Measurements from ENCODE around the gene SCRN2. TPM values are rescaled to one million over a fixed set of nuclear protein-coding genes. Genes with fewer than 3 reads are reported as not detected.
A peak's percentile ranks its signal among the peaks of the same experiment; 100 is the strongest.

SCRN2 gene
- total RNA-seq, 1 experiment from 2014 or later = 50.8 TPM

DNA sequence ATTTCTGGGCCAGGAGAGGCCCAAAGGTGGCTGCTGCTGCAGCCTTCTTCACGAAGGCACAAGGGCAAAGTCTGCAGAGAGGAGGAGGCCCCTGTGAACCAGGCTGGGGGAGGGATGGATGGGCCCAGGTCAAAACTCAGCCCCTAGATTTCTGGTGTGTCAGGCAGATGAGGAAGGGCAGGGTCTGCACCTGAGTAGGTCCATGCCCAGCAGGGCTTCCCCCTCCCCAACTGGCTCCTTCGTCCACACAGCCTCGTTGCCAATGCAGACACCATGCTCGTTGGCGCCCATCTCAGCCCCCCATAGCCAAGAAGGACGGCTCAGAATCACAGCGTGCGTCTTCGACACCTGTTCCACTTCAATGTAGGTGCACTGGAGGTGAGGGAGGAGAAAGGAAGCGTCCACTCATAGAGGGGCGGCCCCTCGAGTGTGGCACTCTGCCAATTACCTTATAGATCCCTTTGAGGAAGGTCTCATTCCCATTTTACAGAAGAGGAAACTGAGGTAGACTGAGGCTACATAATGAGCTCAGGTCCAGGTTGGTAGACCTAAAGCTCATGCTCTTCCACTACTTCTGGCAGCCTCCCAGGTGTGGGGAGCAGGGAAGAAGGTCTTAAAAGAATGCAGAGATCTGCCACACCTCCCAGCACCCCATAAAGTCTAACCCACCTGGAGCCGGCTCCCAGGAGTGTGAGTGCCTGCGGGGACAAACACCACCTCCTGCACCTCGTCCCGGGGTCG is 902 bp downstream of the SCRN2 start:
- no peak overlapping the region for H3K27ac Mint-ChIP-seq
- H3K36me3 Mint-ChIP-seq = no peaks in the 10 kb centered on the region; the same call in 1 of the 2 replicates
- ChIA-PET CTCF (interaction anchor here (0.6 to 19.3 kb wide), 28 partner anchors 9 to 180 kb away, joined by 3 to 1122 read pairs (median 10); partner anchors contain the start of genes CDK5RAP3, LRRC46, MRPL10 and OSBPL7), POLR2A (interaction anchor here (0.8 to 1.8 kb wide), 3 partner anchors 45 to 55 kb away, joined by 4 to 8 read pairs (median 6); partner anchors contain the start of gene SP2)
- ATAC-seq (no peak), DNase-seq (ENCODE audit: low spot score) (no peak)
- H3K4me1 Mint-ChIP-seq = peaks cover 38% of the 10 kb centered on the region
- H3K9me3 Mint-ChIP-seq = no peaks in the 10 kb centered on the region
- no peak for TF ChIP-seq ZNF219 (CRISPR knock-in tag; IDR thresholded peaks at IDR 0.05; ENCODE audit: borderline replicate concordance)
- TF ChIP-seq, protein P1, sequence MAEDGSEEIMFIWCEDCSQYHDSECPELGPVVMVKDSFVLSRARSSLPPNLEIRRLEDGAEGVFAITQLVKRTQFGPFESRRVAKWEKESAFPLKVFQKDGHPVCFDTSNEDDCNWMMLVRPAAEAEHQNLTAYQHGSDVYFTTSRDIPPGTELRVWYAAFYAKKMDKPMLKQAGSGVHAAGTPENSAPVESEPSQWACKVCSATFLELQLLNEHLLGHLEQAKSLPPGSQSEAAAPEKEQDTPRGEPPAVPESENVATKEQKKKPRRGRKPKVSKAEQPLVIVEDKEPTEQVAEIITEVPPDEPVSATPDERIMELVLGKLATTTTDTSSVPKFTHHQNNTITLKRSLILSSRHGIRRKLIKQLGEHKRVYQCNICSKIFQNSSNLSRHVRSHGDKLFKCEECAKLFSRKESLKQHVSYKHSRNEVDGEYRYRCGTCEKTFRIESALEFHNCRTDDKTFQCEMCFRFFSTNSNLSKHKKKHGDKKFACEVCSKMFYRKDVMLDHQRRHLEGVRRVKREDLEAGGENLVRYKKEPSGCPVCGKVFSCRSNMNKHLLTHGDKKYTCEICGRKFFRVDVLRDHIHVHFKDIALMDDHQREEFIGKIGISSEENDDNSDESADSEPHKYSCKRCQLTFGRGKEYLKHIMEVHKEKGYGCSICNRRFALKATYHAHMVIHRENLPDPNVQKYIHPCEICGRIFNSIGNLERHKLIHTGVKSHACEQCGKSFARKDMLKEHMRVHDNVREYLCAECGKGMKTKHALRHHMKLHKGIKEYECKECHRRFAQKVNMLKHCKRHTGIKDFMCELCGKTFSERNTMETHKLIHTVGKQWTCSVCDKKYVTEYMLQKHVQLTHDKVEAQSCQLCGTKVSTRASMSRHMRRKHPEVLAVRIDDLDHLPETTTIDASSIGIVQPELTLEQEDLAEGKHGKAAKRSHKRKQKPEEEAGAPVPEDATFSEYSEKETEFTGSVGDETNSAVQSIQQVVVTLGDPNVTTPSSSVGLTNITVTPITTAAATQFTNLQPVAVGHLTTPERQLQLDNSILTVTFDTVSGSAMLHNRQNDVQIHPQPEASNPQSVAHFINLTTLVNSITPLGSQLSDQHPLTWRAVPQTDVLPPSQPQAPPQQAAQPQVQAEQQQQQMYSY (CRISPR knock-in tag; IDR thresholded peaks at IDR 0.05) = no peak
- peak overlapping the region; percentile 95 for H3K4me3 Mint-ChIP-seq
- H3K27me3 Mint-ChIP-seq (ENCODE audit: low read depth) = peaks cover 11% of the 10 kb centered on the region

DNA sequence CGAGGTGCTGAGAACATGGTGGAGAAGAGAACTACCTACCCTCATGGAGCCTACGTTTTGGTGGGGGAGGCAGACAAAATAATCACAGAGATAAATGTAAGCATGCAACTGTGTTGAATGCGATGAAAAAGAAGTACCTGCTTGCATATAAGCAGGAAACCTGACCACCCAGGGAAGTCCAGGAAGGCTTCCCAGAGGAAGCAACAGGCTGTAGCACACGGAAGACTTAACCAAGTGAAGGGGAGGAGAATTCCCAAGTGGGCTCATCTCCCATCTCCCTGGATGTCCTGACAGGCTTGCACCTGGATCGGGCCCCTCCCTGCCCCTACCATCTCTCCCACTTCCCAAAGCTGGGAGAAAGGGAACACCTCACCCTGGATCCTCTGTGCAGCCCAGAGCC is 2.0 kb downstream of the SCRN2 start:
- POLR2A ChIA-PET = no interaction called here
- DNase-seq (ENCODE audit: low spot score) = no peak
- H3K9me3 Mint-ChIP-seq = no peaks in the 10 kb centered on the region
- peak overlapping the region; percentile 35 for H3K4me3 Mint-ChIP-seq
- no peaks in the 10 kb centered on the region; the same call in 1 of the 2 replicates for H3K36me3 Mint-ChIP-seq
- TF ChIP-seq, protein P1 (CRISPR knock-in tag; IDR thresholded peaks at IDR 0.05) = no peak
- TF ChIP-seq ZNF671 (CRISPR knock-in tag; IDR thresholded peaks at IDR 0.05) (no peak), CREM (CRISPR knock-in tag; IDR thresholded peaks at IDR 0.05) (no peak), FOXJ3 (CRISPR knock-in tag; IDR thresholded peaks at IDR 0.05; ENCODE audit: borderline replicate concordance) (no peak), RORB (CRISPR knock-in tag; IDR thresholded peaks at IDR 0.05) (no peak), ZNF219 (CRISPR knock-in tag; IDR thresholded peaks at IDR 0.05; ENCODE audit: borderline replicate concordance) (no peak), CBFB (CRISPR knock-in tag; IDR thresholded peaks at IDR 0.05; ENCODE audit: low read depth) (no peak), KAT7 (CRISPR knock-in tag; IDR thresholded peaks at IDR 0.05; ENCODE audit: borderline replicate concordance) (no peak), ZNF232 (CRISPR knock-in tag; IDR thresholded peaks at IDR 0.05) (no peak), NFATC4 (CRISPR knock-in tag; IDR thresholded peaks at IDR 0.05) (no peak)
- TF ChIP-seq, protein P2, sequence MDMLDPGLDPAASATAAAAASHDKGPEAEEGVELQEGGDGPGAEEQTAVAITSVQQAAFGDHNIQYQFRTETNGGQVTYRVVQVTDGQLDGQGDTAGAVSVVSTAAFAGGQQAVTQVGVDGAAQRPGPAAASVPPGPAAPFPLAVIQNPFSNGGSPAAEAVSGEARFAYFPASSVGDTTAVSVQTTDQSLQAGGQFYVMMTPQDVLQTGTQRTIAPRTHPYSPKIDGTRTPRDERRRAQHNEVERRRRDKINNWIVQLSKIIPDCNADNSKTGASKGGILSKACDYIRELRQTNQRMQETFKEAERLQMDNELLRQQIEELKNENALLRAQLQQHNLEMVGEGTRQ (CRISPR knock-in tag; IDR thresholded peaks at IDR 0.05) = no peak
- TF ChIP-seq, protein P3, sequence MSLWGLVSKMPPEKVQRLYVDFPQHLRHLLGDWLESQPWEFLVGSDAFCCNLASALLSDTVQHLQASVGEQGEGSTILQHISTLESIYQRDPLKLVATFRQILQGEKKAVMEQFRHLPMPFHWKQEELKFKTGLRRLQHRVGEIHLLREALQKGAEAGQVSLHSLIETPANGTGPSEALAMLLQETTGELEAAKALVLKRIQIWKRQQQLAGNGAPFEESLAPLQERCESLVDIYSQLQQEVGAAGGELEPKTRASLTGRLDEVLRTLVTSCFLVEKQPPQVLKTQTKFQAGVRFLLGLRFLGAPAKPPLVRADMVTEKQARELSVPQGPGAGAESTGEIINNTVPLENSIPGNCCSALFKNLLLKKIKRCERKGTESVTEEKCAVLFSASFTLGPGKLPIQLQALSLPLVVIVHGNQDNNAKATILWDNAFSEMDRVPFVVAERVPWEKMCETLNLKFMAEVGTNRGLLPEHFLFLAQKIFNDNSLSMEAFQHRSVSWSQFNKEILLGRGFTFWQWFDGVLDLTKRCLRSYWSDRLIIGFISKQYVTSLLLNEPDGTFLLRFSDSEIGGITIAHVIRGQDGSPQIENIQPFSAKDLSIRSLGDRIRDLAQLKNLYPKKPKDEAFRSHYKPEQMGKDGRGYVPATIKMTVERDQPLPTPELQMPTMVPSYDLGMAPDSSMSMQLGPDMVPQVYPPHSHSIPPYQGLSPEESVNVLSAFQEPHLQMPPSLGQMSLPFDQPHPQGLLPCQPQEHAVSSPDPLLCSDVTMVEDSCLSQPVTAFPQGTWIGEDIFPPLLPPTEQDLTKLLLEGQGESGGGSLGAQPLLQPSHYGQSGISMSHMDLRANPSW (CRISPR knock-in tag; conservative IDR thresholded peaks at IDR 0.05; ENCODE audit: low read depth) = no peak
- TF ChIP-seq, protein P4, sequence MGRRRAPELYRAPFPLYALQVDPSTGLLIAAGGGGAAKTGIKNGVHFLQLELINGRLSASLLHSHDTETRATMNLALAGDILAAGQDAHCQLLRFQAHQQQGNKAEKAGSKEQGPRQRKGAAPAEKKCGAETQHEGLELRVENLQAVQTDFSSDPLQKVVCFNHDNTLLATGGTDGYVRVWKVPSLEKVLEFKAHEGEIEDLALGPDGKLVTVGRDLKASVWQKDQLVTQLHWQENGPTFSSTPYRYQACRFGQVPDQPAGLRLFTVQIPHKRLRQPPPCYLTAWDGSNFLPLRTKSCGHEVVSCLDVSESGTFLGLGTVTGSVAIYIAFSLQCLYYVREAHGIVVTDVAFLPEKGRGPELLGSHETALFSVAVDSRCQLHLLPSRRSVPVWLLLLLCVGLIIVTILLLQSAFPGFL (CRISPR knock-in tag; IDR thresholded peaks at IDR 0.05; ENCODE audit: borderline replicate concordance) = no peak
- peaks cover 31% of the 10 kb centered on the region for H3K4me1 Mint-ChIP-seq
- ATAC-seq = no peak
- 0 out of 2 replicates have a peak, but pooled peaks cover under 1% of the 10 kb centered on the region for H3K27me3 Mint-ChIP-seq (ENCODE audit: low read depth)
- CTCF ChIA-PET = interaction anchor here (19.3 kb wide), 1 partner anchor 48 kb away, joined by 1122 read pairs; the partner anchor contains the start of gene SP2
- H3K27ac Mint-ChIP-seq = no peak overlapping the region
